MM.1S (cell line): Measurements from ENCODE around the gene MYO1E.

Source experiments
- EZH2 ChIP-seq: fragments of 300-600 bp; sonication (generic); optimal IDR thresholded peaks from 2 replicates; pipeline ENCODE3; 2017; ENCODE audit warnings: low read depth, mild to moderate bottlenecking, antibody characterized with exemption, low read length, mixed read lengths
- EZH2phosphoT487 ChIP-seq: fragments of 300-600 bp; sonication (generic); IDR thresholded peaks from 2 replicates; pipeline ENCODE4 v1.6.1; 2018; ENCODE audit warnings: antibody characterized with exemption, low read length
- TF ChIP-seq, protein P1 (sequence below): fragments of 300-600 bp; sonication (generic); IDR thresholded peaks from 2 replicates; pipeline ENCODE4 v1.5.1; 2016; ENCODE audit warnings: antibody characterized with exemption, low read length, mixed read lengths

DNA sequence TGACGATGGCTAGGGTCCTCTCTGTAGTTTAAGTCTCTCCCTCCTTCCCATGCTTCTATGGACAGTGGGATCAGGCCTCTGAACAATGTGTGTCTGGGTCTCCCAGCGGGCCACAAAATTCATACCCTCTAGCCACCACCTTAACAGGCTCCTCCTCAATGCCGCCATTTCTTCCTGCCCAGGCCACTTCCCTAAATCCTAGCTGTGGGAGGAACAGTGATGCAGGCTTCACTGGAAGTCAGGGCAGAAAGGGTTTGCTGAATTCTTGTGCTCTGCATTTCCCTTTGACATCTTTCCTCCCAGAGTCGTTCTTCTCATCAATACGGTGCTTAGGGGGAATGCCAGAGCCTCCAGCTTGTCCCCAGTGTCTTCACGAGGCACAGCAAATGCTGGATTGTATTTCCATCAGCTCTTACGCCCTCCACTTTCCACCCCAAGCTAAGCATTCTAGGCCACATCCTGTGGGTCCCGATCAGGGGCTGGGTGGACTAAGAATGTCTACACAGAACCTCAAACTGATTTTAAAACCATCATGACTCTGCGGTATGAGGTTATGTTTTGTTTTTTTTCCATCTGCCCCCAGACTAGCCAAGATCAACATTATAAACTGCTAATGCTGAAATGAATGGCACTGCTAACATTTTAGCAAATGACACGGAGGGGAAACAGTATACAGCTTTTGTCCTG, 177.9 kb downstream of the MYO1E start:
- TF ChIP-seq, protein P1, sequence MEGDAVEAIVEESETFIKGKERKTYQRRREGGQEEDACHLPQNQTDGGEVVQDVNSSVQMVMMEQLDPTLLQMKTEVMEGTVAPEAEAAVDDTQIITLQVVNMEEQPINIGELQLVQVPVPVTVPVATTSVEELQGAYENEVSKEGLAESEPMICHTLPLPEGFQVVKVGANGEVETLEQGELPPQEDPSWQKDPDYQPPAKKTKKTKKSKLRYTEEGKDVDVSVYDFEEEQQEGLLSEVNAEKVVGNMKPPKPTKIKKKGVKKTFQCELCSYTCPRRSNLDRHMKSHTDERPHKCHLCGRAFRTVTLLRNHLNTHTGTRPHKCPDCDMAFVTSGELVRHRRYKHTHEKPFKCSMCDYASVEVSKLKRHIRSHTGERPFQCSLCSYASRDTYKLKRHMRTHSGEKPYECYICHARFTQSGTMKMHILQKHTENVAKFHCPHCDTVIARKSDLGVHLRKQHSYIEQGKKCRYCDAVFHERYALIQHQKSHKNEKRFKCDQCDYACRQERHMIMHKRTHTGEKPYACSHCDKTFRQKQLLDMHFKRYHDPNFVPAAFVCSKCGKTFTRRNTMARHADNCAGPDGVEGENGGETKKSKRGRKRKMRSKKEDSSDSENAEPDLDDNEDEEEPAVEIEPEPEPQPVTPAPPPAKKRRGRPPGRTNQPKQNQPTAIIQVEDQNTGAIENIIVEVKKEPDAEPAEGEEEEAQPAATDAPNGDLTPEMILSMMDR = no peak
- TF ChIP-seq EZH2 = no peak
- TF ChIP-seq EZH2phosphoT487 = no peak
